Activated CD4-positive, alpha-beta memory T cell treated with anti-CD3 and anti-CD28 coated beads, Interleukin-2, amount 10 ng/mL, durations not matched to agents 7 days and 5 days (primary cell): ENCODE measurements around the gene FHL5. TPM values are rescaled to one million over a fixed set of nuclear protein-coding genes. Genes with fewer than 3 reads are reported as not detected.
"Not testable (repeated sequence)": the region's sequence is repeated elsewhere in the genome, so short reads cannot be mapped to it uniquely, and the experiment has no call there.

Experiments used
- CTCF ChIA-PET: fragments of 350-600 bp; sonication (Branson Sonifier 250); formaldehyde crosslinking; loops from one replicate; lab custom pipeline; 2021; ENCODE audit warnings: antibody characterized with exemption, inconsistent platforms; lab: Charles Lee
- POLR2A ChIA-PET: fragments of 350-600 bp; sonication (Branson Sonifier 250); formaldehyde crosslinking; loops from one replicate; lab custom pipeline; 2021; ENCODE audit warnings: antibody characterized with exemption; lab: Charles Lee
- DNase-seq: peaks from one replicate; pipeline ENCODE4 v3.0.0-alpha.2; 2020
- H3K27ac Mint-ChIP-seq: one replicate; pipeline ENCODE4 v1.8.0; 2021; ENCODE audit warnings: mild to moderate bottlenecking, mixed read lengths
- H3K27me3 Mint-ChIP-seq: one replicate; pipeline ENCODE4 v1.8.0; 2021; ENCODE audit warnings: mixed read lengths
- H3K36me3 Mint-ChIP-seq: one replicate; pipeline ENCODE4 v1.8.0; 2021; ENCODE audit warnings: low read depth, mixed read lengths
- H3K4me1 Mint-ChIP-seq: one replicate; pipeline ENCODE4 v1.8.0; 2021; ENCODE audit warnings: mixed read lengths
- H3K4me3 Mint-ChIP-seq: one replicate; pipeline ENCODE4 v1.8.0; 2021; ENCODE audit warnings: mild to moderate bottlenecking, mixed read lengths
- H3K9me3 Mint-ChIP-seq: one replicate; pipeline ENCODE4 v1.8.0; 2021; ENCODE audit warnings: mixed read lengths
- total RNA-seq, 2 experiments: library from RNA; stranded (reverse); gene quantifications; one replicate each; pipeline ENCODE4 v1.2.3, GENCODE V29; 2021

The FHL5 gene
- total RNA-seq, 2 experiments from 2014 or later = not detected

DNA sequence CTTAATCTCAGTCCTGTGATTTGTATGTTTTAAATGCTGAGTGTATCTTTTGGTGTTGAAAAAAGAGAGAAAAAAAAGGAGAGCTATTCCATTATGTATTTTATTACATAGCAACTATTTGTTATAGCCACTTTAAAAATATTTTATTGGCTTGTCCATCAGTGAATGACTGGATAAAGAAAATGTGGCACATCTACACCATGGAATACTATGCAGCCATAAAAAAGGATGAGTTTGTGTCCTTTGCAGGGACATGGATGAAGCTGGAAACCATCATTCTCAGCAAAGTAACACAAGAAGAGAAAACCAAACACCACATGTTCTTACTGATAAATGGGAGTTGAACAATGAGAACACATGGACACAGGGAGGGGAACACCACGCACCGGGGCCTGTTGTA lies 3.2 kb upstream of the FHL5 start:
- DNase-seq, POLR2A ChIA-PET, CTCF ChIA-PET, H3K9me3 Mint-ChIP-seq, H3K27ac Mint-ChIP-seq, H3K4me3 Mint-ChIP-seq, H3K4me1 Mint-ChIP-seq: not testable (repeated sequence)
- H3K27me3 Mint-ChIP-seq = peaks cover 11% of the 10 kb centered on the region
- H3K36me3 Mint-ChIP-seq = peaks cover 24% of the 10 kb centered on the region

DNA sequence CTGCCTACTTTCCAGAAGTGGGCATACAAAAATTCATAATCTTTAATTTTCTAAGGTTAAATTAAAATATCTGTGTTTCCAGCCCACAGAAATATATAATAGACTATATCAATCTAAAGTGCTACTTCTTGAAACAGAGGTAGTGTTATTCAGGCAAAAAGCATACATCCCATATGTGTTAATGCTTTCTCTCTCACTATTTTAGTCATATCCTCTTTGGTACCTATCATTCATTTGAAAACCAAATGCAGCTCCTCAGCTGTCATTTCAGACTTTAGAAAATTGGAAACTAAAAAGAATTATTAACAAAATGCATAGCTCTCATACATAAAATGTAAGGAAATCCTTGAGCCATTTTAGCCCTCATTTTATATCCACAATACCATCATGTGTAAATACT lies 925 bp downstream of the FHL5 start:
- POLR2A ChIA-PET = no interaction called here
- no peaks in the 10 kb centered on the region for H3K36me3 Mint-ChIP-seq
- no peak overlapping the region for H3K4me3 Mint-ChIP-seq
- no peak for DNase-seq
- CTCF ChIA-PET = no interaction called here
- no peaks in the 10 kb centered on the region for H3K4me1 Mint-ChIP-seq
- no peaks in the 10 kb centered on the region for H3K9me3 Mint-ChIP-seq
- H3K27ac Mint-ChIP-seq = no peak overlapping the region
- peaks cover 20% of the 10 kb centered on the region for H3K27me3 Mint-ChIP-seq

DNA sequence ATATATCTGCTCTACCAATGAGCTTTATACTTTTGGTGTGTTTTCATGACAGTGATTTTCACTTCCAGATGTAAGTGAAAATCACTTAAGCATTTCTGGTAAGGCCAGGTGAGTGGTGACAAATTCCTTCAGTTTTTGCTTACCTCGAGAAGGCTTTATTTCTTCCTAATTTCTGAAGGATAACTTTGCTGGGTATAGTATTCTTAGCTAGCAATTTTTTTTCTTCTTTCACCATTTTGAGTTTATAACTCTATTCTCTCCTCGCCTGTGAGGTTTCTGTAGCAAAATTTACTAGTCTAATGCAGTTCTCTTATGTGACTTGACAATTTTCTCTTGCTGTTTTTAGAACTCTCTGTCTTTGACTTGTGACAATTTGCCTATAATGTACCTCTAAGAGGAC lies 7.1 kb downstream of the FHL5 start:
- no peaks in the 10 kb centered on the region for H3K36me3 Mint-ChIP-seq

DNA sequence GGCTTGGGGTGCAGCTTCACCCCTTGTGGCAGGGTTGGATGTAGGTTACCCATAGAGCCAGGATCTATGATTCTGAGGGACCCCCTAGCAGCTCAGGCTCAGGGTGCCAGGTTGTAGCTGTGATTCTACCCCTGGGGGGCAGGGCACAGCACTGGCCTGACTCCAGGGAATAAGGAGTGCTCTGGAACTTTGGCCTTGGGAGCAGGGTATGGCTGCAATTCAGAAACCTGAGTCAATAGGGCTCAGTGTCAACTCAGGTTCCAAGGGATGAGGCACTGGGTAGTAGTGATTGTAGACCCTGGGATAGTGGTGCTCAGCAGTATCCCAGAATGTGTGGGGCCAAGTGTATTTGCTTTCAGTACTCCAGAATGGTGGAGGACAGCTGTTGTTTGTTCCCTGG lies 8.6 kb downstream of the FHL5 start:
- DNase-seq = no peak
- H3K36me3 Mint-ChIP-seq = no peaks in the 10 kb centered on the region
- CTCF ChIA-PET = no interaction called here
- POLR2A ChIA-PET = no interaction called here
- peaks cover 13% of the 10 kb centered on the region for H3K27me3 Mint-ChIP-seq
- peaks cover 15% of the 10 kb centered on the region for H3K9me3 Mint-ChIP-seq
- H3K27ac Mint-ChIP-seq = no peak overlapping the region
- no peaks in the 10 kb centered on the region for H3K4me1 Mint-ChIP-seq
- H3K4me3 Mint-ChIP-seq = no peak overlapping the region

More for the DNA sequence above, 7.1 kb downstream of the FHL5 start:
- ChIA-PET CTCF (no interaction called here), POLR2A (no interaction called here)
- no peak for DNase-seq
- Mint-ChIP-seq H3K27me3 (peaks cover 11% of the 10 kb centered on the region), H3K4me3 (no peak overlapping the region), H3K4me1 (no peaks in the 10 kb centered on the region), H3K9me3 (peaks cover 15% of the 10 kb centered on the region), H3K27ac (no peak overlapping the region)

DNA sequence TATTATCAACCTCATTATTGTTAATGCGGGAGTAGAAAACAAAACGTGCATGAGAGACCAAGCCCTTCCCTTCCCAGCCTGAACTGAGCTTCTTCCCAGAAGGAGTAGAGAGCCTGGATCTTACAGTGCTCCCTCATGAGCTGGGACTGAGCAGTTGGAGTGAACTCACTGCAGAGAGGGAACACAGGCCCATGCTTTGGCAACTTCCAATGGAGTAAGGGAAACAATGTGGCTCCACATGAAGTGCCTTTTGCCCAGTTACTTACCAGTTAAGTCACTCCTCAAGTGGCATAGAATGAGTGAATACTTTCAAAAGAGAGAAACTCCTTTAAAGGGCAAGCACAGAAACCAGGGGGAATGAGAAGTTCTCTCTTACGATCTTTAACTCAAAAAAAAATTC lies 12.4 kb downstream of the FHL5 start:
- DNase-seq = no peak
- Mint-ChIP-seq H3K36me3 (no peaks in the 10 kb centered on the region), H3K4me3 (no peak overlapping the region), H3K9me3 (peaks cover 6% of the 10 kb centered on the region), H3K27me3 (peaks cover 13% of the 10 kb centered on the region), H3K4me1 (no peaks in the 10 kb centered on the region), H3K27ac (no peak overlapping the region)
- ChIA-PET CTCF (no interaction called here), POLR2A (no interaction called here)

GRCh38 chr6:96576221-96576620 lies 13.3 kb downstream of the FHL5 start:
- POLR2A ChIA-PET = no interaction called here
- CTCF ChIA-PET = no interaction called here
- DNase-seq = no peak
- Mint-ChIP-seq H3K27ac (no peak overlapping the region), H3K36me3 (no peaks in the 10 kb centered on the region), H3K4me1 (no peaks in the 10 kb centered on the region), H3K9me3 (peaks cover 6% of the 10 kb centered on the region), H3K27me3 (peaks cover 13% of the 10 kb centered on the region), H3K4me3 (no peak overlapping the region)

DNA sequence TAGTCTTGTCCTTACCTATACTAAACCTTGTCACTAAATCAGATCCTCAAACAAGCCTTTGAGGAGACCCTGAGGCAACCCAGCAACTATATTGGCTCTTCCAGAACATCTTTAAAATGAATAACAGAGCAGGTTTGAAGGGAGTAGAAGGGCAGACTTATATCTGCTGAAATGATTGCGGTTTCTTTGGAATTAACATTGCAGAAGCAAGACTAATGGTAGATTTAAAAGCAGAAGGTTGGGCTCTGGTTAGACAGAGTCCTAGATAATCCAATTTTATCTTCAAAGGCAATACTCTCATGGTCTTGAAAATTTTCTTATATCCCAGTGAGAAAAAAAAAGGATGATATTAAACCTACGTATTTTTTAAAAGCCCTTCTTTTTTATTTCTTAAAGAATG lies 19.1 kb downstream of the FHL5 start:
- H3K9me3 Mint-ChIP-seq = no peaks in the 10 kb centered on the region
- ChIA-PET CTCF (no interaction called here), POLR2A (no interaction called here)
- no peak overlapping the region for H3K4me3 Mint-ChIP-seq
- no peaks in the 10 kb centered on the region for H3K4me1 Mint-ChIP-seq
- H3K27me3 Mint-ChIP-seq = peaks cover 22% of the 10 kb centered on the region
- no peak for DNase-seq
- no peaks in the 10 kb centered on the region for H3K36me3 Mint-ChIP-seq
- H3K27ac Mint-ChIP-seq = no peak overlapping the region

GRCh38 chr6:96582436-96582835 lies 19.5 kb downstream of the FHL5 start:
- peaks cover 18% of the 10 kb centered on the region for H3K27me3 Mint-ChIP-seq
- ChIA-PET CTCF (no interaction called here), POLR2A (no interaction called here)
- no peaks in the 10 kb centered on the region for H3K4me1 Mint-ChIP-seq
- H3K36me3 Mint-ChIP-seq = no peaks in the 10 kb centered on the region
- no peak overlapping the region for H3K4me3 Mint-ChIP-seq
- H3K27ac Mint-ChIP-seq = no peak overlapping the region
- no peak for DNase-seq
- no peaks in the 10 kb centered on the region for H3K9me3 Mint-ChIP-seq

DNA sequence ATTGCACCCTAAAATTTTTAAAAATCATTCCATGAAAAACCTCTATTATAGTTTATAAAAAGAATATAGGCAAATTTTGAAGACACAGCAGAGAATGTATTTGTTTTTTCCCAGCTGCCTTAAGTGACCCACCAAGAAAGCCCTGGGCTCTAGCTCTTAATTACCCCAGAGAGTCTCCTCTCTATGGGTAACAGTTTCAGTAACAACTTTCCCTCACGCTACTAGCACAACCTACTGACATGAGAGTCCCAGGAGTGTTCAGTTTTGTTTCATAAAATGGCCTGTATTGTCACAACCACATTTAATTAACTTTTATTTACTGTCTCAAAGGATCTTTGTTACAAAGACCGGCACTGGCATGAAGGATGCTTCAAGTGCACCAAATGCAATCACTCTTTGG lies 41.5 kb downstream of the FHL5 start:
- CTCF ChIA-PET = no interaction called here
- Mint-ChIP-seq H3K9me3 (no peaks in the 10 kb centered on the region), H3K4me3 (no peak overlapping the region), H3K27me3 (peaks cover 5% of the 10 kb centered on the region), H3K27ac (no peak overlapping the region), H3K36me3 (no peaks in the 10 kb centered on the region), H3K4me1 (no peaks in the 10 kb centered on the region)
- no peak for DNase-seq
- POLR2A ChIA-PET = no interaction called here

- DNase-seq = no peak
- Mint-ChIP-seq H3K27me3 (peaks cover 5% of the 10 kb centered on the region), H3K4me3 (no peak overlapping the region), H3K36me3 (no peaks in the 10 kb centered on the region), H3K4me1 (no peaks in the 10 kb centered on the region), H3K9me3 (no peaks in the 10 kb centered on the region), H3K27ac (no peak overlapping the region)
- ChIA-PET POLR2A (no interaction called here), CTCF (no interaction called here)
These were observed 45.1 kb downstream of the FHL5 start for GRCh38 chr6:96608074-96608473.

- ChIA-PET CTCF (no interaction called here), POLR2A (no interaction called here)
- Mint-ChIP-seq H3K4me3 (no peak overlapping the region), H3K27me3 (peaks cover 10% of the 10 kb centered on the region), H3K36me3 (no peaks in the 10 kb centered on the region), H3K27ac (no peak overlapping the region), H3K9me3 (no peaks in the 10 kb centered on the region), H3K4me1 (no peaks in the 10 kb centered on the region)
- no peak for DNase-seq
These were observed 47.1 kb downstream of the FHL5 start for GRCh38 chr6:96610019-96610418.

- H3K27ac Mint-ChIP-seq = no peak overlapping the region
- no peak for DNase-seq
- H3K27me3 Mint-ChIP-seq = peaks cover 10% of the 10 kb centered on the region
- H3K4me1 Mint-ChIP-seq = no peaks in the 10 kb centered on the region
- H3K36me3 Mint-ChIP-seq = no peaks in the 10 kb centered on the region
- CTCF ChIA-PET = no interaction called here
- POLR2A ChIA-PET = no interaction called here
- H3K4me3 Mint-ChIP-seq = no peak overlapping the region
- no peaks in the 10 kb centered on the region for H3K9me3 Mint-ChIP-seq
These were observed 48.5 kb downstream of the FHL5 start for GRCh38 chr6:96611342-96611991.

DNA sequence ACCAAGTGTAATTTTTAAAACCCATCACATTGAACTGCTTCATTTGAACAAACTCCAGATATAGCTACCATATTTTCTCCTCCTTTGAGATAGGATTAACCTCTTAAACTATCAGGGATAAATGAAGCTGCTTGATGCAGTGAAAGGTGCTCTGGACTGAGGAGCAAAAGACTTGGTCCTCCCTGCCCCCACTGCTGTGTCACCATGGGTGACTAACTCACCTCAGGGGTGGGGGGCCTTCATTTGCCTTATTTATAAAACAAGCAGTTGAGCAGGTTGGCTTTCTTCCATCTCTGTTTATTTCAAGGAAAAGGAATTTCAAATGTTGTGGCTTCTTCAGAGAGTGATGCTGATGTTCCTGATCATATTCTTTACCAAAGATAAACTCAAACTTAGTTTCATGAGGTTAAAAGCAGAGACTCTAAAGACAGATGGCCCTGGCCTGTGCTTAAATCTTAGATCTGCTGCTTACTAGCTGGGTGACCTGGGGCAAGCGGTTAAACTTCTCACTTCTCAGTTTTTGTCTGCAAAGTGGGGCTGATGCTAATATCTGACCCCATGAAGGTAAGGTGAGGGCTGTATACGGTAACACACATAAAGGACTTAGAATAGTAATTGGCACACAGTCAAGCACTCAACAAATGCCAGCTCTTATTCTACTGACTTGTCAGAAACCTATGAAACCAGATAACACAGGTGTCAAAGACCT lies 50.5 kb downstream of the FHL5 start:
- H3K4me3 Mint-ChIP-seq = no peak overlapping the region
- H3K9me3 Mint-ChIP-seq = no peaks in the 10 kb centered on the region
- no peaks in the 10 kb centered on the region for H3K36me3 Mint-ChIP-seq
- ChIA-PET POLR2A (no interaction called here), CTCF (no interaction called here)
- H3K27ac Mint-ChIP-seq = no peak overlapping the region
- peaks cover 12% of the 10 kb centered on the region for H3K27me3 Mint-ChIP-seq
- no peaks in the 10 kb centered on the region for H3K4me1 Mint-ChIP-seq
- DNase-seq = no peak

GRCh38 chr6:96620851-96621250 lies 57.9 kb downstream of the FHL5 start:
- Mint-ChIP-seq H3K27ac (no peak overlapping the region), H3K9me3 (no peaks in the 10 kb centered on the region), H3K4me1 (peaks cover 4% of the 10 kb centered on the region), H3K36me3 (no peaks in the 10 kb centered on the region), H3K27me3 (peaks cover 24% of the 10 kb centered on the region), H3K4me3 (no peak overlapping the region)
- no peak for DNase-seq
- CTCF ChIA-PET = no interaction called here
- POLR2A ChIA-PET = no interaction called here
